Right atrium auricular region (tissue), 2 donors: ENCODE data around the gene TIAL1. TPM values are rescaled to one million over a fixed set of nuclear protein-coding genes. Genes with fewer than 3 reads are reported as not detected.

Experiments used
- DNase-seq: peaks from one replicate; pipeline ENCODE4 v3.0.0-alpha.2; 2019; ENCODE audit warnings: low spot score
- H3K27ac ChIP-seq, 2 donors: fragments of 200-600 bp; sonication (generic); 1 replicate in 1 of 2; 2 replicates in 1 of 2; pipeline ENCODE4 v1.5.1; 2016 to 2019
- H3K27me3 ChIP-seq, 2 donors: fragments of 200-600 bp; sonication (generic); one replicate each; pipeline versions ENCODE4 v1.5.1 to v1.6.0; 2017 to 2019
- H3K36me3 ChIP-seq: fragments of 200-600 bp; sonication (generic); one replicate; pipeline ENCODE4 v1.5.1; 2016
- H3K4me1 ChIP-seq, 2 donors: fragments of 200-600 bp; sonication (generic); one replicate each; pipeline versions ENCODE4 v1.5.1 to v1.6.0; 2017 to 2019
- H3K4me3 ChIP-seq, 2 donors: fragments of 200-600 bp; sonication (generic); 1 replicate in 1 of 2; 2 replicates in 1 of 2; pipeline ENCODE4 v1.5.1; 2017 to 2019; ENCODE audit warnings: mild to moderate bottlenecking in 1 of 2, moderate library complexity in 1 of 2
- H3K9me3 ChIP-seq, 2 donors: fragments of 200-600 bp; sonication (generic); one replicate each; pipeline ENCODE4 v1.5.1; 2019
- total RNA-seq, 2 donors: library from RNA; depleted of rRNA; stranded (reverse); fragments of >200 nt; gene quantifications; one replicate each; pipeline ENCODE4 v1.1.0, GENCODE V29; 2016
- TF ChIP-seq, protein P1 (sequence below), 2 donors: fragments of 200-600 bp; sonication (generic); IDR thresholded peaks; one replicate each; pipeline ENCODE4 v1.5.1; 2019; ENCODE audit warnings: antibody characterized with exemption in 2 of 2

The TIAL1 gene
- total RNA-seq, 2 donors from 2014 or later = 32.5 to 39.2 TPM

DNA sequence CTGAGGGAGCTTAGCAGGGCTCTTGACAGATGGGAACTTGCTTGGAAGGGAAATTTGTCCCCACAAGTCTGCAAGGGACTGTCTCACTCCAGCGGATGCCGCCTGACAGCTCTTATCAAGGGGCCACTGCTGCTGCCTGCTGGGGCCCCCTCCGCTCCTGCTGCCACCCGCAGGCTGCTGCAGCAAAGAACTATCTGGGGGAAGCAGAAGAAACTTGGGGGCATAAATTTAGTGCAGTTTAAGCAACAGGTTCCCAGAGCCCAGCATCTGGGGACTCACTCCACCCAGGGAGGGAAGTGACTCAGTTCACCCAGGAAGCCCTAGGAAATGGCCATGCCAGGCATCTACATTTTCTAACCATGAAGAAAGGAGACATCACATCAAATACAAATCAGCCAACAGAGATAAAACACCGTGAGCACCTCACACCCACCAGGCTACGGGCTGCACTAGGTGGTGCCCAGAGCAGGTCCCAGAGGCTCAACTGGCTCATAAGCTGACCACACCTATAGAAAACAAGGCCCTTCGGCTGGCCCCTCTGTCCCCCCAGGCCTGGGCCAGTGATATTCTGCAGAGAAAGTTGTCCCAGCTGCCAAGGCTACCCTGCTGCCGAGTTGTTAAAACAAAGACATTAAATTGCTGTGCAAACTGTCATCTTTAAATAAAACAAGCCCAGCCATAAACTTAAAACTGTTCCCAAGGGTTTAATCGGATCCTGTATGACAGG lies 58.0 kb downstream of the TIAL1 start:
- Histone ChIP-seq H3K27me3 (no peaks in the 10 kb centered on the region), H3K4me1 (peaks cover 0 to 11% of the 10 kb centered on the region in 2 donors), H3K4me3 (no peak overlapping the region), H3K27ac (no peak overlapping the region), H3K9me3 (no peaks in the 10 kb centered on the region), H3K36me3 (no peaks in the 10 kb centered on the region)
- no peak for DNase-seq
- TF ChIP-seq, protein P1, sequence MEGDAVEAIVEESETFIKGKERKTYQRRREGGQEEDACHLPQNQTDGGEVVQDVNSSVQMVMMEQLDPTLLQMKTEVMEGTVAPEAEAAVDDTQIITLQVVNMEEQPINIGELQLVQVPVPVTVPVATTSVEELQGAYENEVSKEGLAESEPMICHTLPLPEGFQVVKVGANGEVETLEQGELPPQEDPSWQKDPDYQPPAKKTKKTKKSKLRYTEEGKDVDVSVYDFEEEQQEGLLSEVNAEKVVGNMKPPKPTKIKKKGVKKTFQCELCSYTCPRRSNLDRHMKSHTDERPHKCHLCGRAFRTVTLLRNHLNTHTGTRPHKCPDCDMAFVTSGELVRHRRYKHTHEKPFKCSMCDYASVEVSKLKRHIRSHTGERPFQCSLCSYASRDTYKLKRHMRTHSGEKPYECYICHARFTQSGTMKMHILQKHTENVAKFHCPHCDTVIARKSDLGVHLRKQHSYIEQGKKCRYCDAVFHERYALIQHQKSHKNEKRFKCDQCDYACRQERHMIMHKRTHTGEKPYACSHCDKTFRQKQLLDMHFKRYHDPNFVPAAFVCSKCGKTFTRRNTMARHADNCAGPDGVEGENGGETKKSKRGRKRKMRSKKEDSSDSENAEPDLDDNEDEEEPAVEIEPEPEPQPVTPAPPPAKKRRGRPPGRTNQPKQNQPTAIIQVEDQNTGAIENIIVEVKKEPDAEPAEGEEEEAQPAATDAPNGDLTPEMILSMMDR (IDR thresholded peaks at IDR 0.05) = no peak

DNA sequence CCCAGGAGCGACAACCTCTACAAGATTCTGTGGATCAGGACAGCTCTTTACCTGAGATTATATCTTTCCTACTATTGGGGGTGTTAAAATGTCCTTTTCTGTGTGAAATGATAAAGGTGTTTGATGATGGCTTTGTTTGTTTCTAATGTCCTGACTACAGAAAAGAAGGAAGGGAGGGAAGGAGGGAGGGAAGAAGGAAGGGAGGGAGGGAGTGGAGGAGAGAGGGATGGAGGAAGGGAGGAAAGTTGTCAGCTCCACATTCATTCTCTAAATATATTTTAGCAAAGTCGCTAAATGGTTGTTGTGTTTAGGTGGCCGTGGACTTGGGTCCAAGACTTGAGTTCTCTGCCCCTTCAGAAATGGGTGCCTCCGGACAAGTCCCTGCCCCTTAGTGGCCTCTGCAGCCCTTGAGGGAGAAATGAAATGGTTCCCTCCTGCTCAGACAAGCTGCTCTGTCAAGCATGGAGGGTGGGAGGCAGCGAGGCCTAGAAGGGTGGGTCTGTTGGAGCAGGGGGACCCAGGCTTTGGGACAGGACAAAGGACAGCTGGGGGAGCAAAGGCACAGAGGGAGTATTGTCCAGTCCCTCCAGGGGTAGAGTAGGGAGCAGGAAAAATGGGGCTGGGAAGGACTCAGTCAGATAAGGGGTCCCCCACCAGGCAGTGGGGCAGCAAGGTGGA lies 58.7 kb downstream of the TIAL1 start:
- H3K27ac ChIP-seq = no peak overlapping the region
- H3K4me1 ChIP-seq = peaks cover 0 to 4% of the 10 kb centered on the region in 2 donors
- TF ChIP-seq, protein P1 (IDR thresholded peaks at IDR 0.05) = no peak
- no peak for DNase-seq
- no peaks in the 10 kb centered on the region for H3K9me3 ChIP-seq
- H3K27me3 ChIP-seq = no peaks in the 10 kb centered on the region
- no peaks in the 10 kb centered on the region for H3K36me3 ChIP-seq
- H3K4me3 ChIP-seq = no peak overlapping the region

DNA sequence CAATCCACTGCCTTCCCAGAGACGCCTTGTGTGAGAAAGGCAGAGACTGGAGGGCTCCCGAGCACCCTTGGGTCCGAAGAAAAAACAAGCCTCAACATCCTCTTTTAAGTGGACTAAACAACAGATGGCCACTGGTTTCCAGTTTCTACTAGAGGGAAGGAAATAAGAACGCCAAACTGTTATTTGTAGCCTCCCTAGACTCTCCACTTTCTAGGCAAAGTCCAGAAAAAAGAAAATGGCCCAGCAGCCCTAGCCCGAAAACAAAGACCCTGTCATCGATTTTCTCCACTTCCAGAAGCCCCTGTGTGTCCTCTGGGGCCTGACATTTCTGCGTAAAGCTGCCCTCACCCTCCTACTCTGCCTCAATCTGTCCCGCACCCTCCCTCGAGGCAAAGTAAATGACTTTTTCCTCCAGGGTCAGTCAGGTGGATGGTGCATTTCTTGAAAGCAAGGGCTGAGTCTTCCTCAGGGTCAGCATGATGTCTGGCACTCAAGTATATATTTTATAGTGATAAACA lies 60.2 kb downstream of the TIAL1 start:
- H3K4me3 ChIP-seq = no peak overlapping the region
- no peaks in the 10 kb centered on the region for H3K9me3 ChIP-seq
- H3K36me3 ChIP-seq = no peaks in the 10 kb centered on the region
- TF ChIP-seq, protein P1 (IDR thresholded peaks at IDR 0.05) = no peak
- no peaks in the 10 kb centered on the region for H3K27me3 ChIP-seq
- DNase-seq = no peak
- no peaks in the 10 kb centered on the region for H3K4me1 ChIP-seq
- no peak overlapping the region for H3K27ac ChIP-seq

GRCh38 chr10:119535837-119536507 lies 60.8 kb downstream of the TIAL1 start:
- H3K4me1 ChIP-seq = no peaks in the 10 kb centered on the region
- TF ChIP-seq, protein P1 (IDR thresholded peaks at IDR 0.05) = no peak
- no peaks in the 10 kb centered on the region for H3K9me3 ChIP-seq
- no peak overlapping the region for H3K27ac ChIP-seq
- H3K36me3 ChIP-seq = no peaks in the 10 kb centered on the region
- no peaks in the 10 kb centered on the region for H3K27me3 ChIP-seq
- H3K4me3 ChIP-seq = no peak overlapping the region
- no peak for DNase-seq

- Histone ChIP-seq H3K4me3 (no peak overlapping the region), H3K9me3 (no peaks in the 10 kb centered on the region), H3K27me3 (no peaks in the 10 kb centered on the region), H3K36me3 (no peaks in the 10 kb centered on the region), H3K4me1 (no peaks in the 10 kb centered on the region), H3K27ac (no peak overlapping the region)
- DNase-seq = no peak
- TF ChIP-seq, protein P1 (IDR thresholded peaks at IDR 0.05) = no peak
These were observed 61.5 kb downstream of the TIAL1 start for GRCh38 chr10:119535305-119535704.
